SK-N-SH (cell line): ENCODE data around the gene SCAPER.

Source experiments
- CTCF ChIP-seq: fragments of 200-600 bp; sonication (generic); IDR thresholded peaks from 2 replicates; pipeline ENCODE4 v1.6.1; 2017; ENCODE audit warnings: antibody characterized with exemption, mild to moderate bottlenecking, moderate library complexity
- EP300 ChIP-seq, 2 experiments: IDR thresholded peaks; 2 replicates each; pipeline versions ENCODE4 v1.4.0 to v1.6.1; 2012; ENCODE audit warnings: borderline replicate concordance in 1 of 2, low read depth in 1 of 2, low read length in 1 of 2
- GABPA ChIP-seq: IDR thresholded peaks from 2 replicates; pipeline ENCODE4 v1.4.0; 2012; ENCODE audit warnings: low read depth, mild to moderate bottlenecking
- JUND ChIP-seq: IDR thresholded peaks from 2 replicates; pipeline ENCODE4 v1.4.0; 2012
- NRF1 ChIP-seq: IDR thresholded peaks from 2 replicates; pipeline ENCODE4 v1.6.1; 2012; ENCODE audit warnings: low read depth, mild to moderate bottlenecking, low read length
- RXRA ChIP-seq: IDR thresholded peaks from 2 replicates; pipeline ENCODE4 v1.4.0; 2012; ENCODE audit warnings: low read depth, mild to moderate bottlenecking, borderline replicate concordance
- SMC3 ChIP-seq: IDR thresholded peaks from 2 replicates; pipeline ENCODE4 v1.6.1; 2012; ENCODE audit warnings: low read depth, low read length, improper control_type of control experiment
- TCF12 ChIP-seq: IDR thresholded peaks from 2 replicates; pipeline ENCODE4 v1.4.0; 2012
- USF1 ChIP-seq: IDR thresholded peaks from 2 replicates; pipeline ENCODE4 v1.4.0; 2012; ENCODE audit warnings: low read depth, borderline replicate concordance

GRCh38 chr15:76312540-76313174 is 592.5 kb downstream of the SCAPER start:
- TF ChIP-seq CTCF, result no peak
- no peak for TF ChIP-seq JUND
- no peak for TF ChIP-seq GABPA
- TF ChIP-seq TCF12, result no peak
- TF ChIP-seq NRF1, result no peak
- no peak for TF ChIP-seq EP300 (IDR thresholded peaks at IDR 0.05; ENCODE audit: borderline replicate concordance in 1 of 2, low read depth in 1 of 2, low read length in 1 of 2)
- no peak for TF ChIP-seq USF1
- TF ChIP-seq SMC3, result no peak
- TF ChIP-seq RXRA, result no peak
